Measurements from ENCODE around the gene JMJD4. TPM values are rescaled to one million over a fixed set of nuclear protein-coding genes. Genes with fewer than 3 reads are reported as not detected.

Gene JMJD4
- total RNA-seq, 1 donor from 2014 or later = 25.2 TPM

- Histone ChIP-seq H3K4me3 (ENCODE audit: low read depth, low read length) (no peak overlapping the region), H3K36me3 (ENCODE audit: control insufficient read depth, insufficient read depth, low read length) (no peaks in the 10 kb centered on the region), H3K27me3 (ENCODE audit: control insufficient read depth, insufficient read depth, low read length) (no peaks in the 10 kb centered on the region)
- DNase-seq (ENCODE audit: low read depth) = no peak
- TF ChIP-seq, protein P1, sequence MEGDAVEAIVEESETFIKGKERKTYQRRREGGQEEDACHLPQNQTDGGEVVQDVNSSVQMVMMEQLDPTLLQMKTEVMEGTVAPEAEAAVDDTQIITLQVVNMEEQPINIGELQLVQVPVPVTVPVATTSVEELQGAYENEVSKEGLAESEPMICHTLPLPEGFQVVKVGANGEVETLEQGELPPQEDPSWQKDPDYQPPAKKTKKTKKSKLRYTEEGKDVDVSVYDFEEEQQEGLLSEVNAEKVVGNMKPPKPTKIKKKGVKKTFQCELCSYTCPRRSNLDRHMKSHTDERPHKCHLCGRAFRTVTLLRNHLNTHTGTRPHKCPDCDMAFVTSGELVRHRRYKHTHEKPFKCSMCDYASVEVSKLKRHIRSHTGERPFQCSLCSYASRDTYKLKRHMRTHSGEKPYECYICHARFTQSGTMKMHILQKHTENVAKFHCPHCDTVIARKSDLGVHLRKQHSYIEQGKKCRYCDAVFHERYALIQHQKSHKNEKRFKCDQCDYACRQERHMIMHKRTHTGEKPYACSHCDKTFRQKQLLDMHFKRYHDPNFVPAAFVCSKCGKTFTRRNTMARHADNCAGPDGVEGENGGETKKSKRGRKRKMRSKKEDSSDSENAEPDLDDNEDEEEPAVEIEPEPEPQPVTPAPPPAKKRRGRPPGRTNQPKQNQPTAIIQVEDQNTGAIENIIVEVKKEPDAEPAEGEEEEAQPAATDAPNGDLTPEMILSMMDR (IDR thresholded peaks at IDR 0.05; ENCODE audit: insufficient read depth, low read length, poor library complexity, severe bottlenecking) = no peak
Observed at GRCh38 chr1:227770812-227771211, 35.7 kb upstream of the JMJD4 start.

DNA sequence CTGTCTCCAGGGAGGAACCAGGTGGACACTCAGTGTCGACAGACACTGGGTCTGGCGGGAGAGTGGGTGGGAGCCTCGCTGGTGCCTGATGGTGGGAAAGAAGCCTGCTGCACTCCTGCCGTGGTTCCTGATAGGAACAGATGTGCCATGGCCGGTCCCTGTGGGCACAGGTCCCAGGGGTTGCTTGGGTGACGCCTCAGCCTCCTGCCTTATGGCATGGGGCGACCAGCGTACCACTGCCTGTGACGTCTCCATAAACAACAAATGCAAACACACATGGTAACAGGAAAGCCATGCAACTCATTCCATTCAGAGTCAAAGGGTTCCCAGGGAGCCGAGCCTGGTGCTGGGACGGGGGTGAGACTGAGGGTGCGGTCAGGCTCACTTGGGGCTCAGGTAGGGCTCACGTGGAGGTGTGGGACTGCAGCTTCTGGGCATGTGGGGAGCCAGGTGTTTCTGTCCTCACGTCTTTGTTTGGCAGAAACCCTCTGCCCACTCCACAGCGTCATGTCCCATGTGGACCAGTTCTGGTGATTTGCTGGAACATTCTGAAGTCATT, 34.9 kb upstream of the JMJD4 start:
- DNase-seq (ENCODE audit: low read depth) = no peak
- Histone ChIP-seq H3K36me3 (ENCODE audit: control insufficient read depth, insufficient read depth, low read length) (no peaks in the 10 kb centered on the region), H3K4me3 (ENCODE audit: low read depth, low read length) (no peak overlapping the region), H3K27me3 (ENCODE audit: control insufficient read depth, insufficient read depth, low read length) (no peaks in the 10 kb centered on the region)
- TF ChIP-seq, protein P1 (IDR thresholded peaks at IDR 0.05; ENCODE audit: insufficient read depth, low read length, poor library complexity, severe bottlenecking) = no peak

GRCh38 chr1:227769047-227769935, 34.2 kb upstream of the JMJD4 start:
- TF ChIP-seq, protein P1 (IDR thresholded peaks at IDR 0.05; ENCODE audit: insufficient read depth, low read length, poor library complexity, severe bottlenecking) = no peak
- Histone ChIP-seq H3K27me3 (ENCODE audit: control insufficient read depth, insufficient read depth, low read length) (no peaks in the 10 kb centered on the region), H3K4me3 (ENCODE audit: low read depth, low read length) (no peak overlapping the region), H3K36me3 (ENCODE audit: control insufficient read depth, insufficient read depth, low read length) (no peaks in the 10 kb centered on the region)
- DNase-seq (ENCODE audit: low read depth) = no peak

GRCh38 chr1:227768640-227769039, 33.5 kb upstream of the JMJD4 start:
- Histone ChIP-seq H3K27me3 (ENCODE audit: control insufficient read depth, insufficient read depth, low read length) (no peaks in the 10 kb centered on the region), H3K4me3 (ENCODE audit: low read depth, low read length) (no peak overlapping the region), H3K36me3 (ENCODE audit: control insufficient read depth, insufficient read depth, low read length) (no peaks in the 10 kb centered on the region)
- TF ChIP-seq, protein P1 (IDR thresholded peaks at IDR 0.05; ENCODE audit: insufficient read depth, low read length, poor library complexity, severe bottlenecking) = no peak
- no peak for DNase-seq (ENCODE audit: low read depth)

GRCh38 chr1:227768125-227768439, 33.0 kb upstream of the JMJD4 start:
- Histone ChIP-seq H3K27me3 (ENCODE audit: control insufficient read depth, insufficient read depth, low read length) (no peaks in the 10 kb centered on the region), H3K36me3 (ENCODE audit: control insufficient read depth, insufficient read depth, low read length) (no peaks in the 10 kb centered on the region), H3K4me3 (ENCODE audit: low read depth, low read length) (no peak overlapping the region)
- DNase-seq (ENCODE audit: low read depth) = no peak
- TF ChIP-seq, protein P1 (IDR thresholded peaks at IDR 0.05; ENCODE audit: insufficient read depth, low read length, poor library complexity, severe bottlenecking) = no peak
